Right lobe of liver (tissue), 4 donors: ENCODE measurements around the gene TADA2A.

ENCODE experiments used
- POLR2A ChIP-seq: fragments of 450-650 bp; IDR thresholded peaks from one replicate; pipeline ENCODE4 v1.6.1; 2017; ENCODE audit warnings: antibody characterized with exemption, mild to moderate bottlenecking
- TF ChIP-seq, protein P1 (sequence below), 4 donors: fragments of 200-600 bp in 3 of 4; fragments of 450-650 bp in 1 of 4; IDR thresholded peaks; one replicate each; pipeline versions ENCODE4 v1.5.1 to v1.8.0; 2016 to 2022; ENCODE audit warnings: antibody characterized with exemption in 4 of 4, mild to moderate bottlenecking in 2 of 4
- donor health status: DM: no; HTN: no; CAD: no.
- donor health status: DM: no; HTN: no; CAD: no.
- donor health status: DM: no; HTN: yes; CAD: no.

DNA sequence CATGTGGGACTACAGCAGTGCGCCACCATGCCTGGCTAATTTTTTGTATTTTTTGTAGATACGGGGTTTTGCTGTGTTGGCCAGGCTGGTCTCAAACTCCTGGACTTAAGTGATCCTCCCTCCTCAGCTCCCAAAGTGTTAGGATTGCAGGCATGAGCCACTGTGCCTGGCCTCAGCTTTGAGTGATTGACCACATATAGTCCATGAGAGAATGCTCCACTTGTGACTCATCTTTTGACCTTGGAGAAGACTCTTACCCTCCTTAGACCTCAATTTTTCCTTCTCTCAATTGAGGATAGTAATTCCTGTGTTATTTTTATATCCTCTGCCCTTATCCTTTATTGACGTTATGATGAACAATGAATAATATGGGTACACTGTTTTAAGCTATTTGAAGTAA lies 52.1 kb downstream of the TADA2A start:
- TF ChIP-seq, protein P1, sequence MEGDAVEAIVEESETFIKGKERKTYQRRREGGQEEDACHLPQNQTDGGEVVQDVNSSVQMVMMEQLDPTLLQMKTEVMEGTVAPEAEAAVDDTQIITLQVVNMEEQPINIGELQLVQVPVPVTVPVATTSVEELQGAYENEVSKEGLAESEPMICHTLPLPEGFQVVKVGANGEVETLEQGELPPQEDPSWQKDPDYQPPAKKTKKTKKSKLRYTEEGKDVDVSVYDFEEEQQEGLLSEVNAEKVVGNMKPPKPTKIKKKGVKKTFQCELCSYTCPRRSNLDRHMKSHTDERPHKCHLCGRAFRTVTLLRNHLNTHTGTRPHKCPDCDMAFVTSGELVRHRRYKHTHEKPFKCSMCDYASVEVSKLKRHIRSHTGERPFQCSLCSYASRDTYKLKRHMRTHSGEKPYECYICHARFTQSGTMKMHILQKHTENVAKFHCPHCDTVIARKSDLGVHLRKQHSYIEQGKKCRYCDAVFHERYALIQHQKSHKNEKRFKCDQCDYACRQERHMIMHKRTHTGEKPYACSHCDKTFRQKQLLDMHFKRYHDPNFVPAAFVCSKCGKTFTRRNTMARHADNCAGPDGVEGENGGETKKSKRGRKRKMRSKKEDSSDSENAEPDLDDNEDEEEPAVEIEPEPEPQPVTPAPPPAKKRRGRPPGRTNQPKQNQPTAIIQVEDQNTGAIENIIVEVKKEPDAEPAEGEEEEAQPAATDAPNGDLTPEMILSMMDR (IDR thresholded peaks at IDR 0.05): no peak
- TF ChIP-seq POLR2A: no peak
